Stimulated activated CD4-positive, alpha-beta T cell treated with anti-CD3 and anti-CD28 coated beads, Interleukin-12 subunit alpha, Interleukin-12 subunit beta, amount 100 ng/mL, for 48 hours (primary cell): Measurements from ENCODE around the gene ACOXL.
"Not testable (repeated sequence)": the region's sequence is repeated elsewhere in the genome, so short reads cannot be mapped to it uniquely, and the experiment has no call there.

Experiments used
- DNase-seq, 3 donors: peaks; one replicate each; pipeline ENCODE4 v3.0.0-alpha.2; 2020; ENCODE audit warnings: low read depth in 2 of 3, low spot score in 1 of 3

The ACOXL gene

DNA sequence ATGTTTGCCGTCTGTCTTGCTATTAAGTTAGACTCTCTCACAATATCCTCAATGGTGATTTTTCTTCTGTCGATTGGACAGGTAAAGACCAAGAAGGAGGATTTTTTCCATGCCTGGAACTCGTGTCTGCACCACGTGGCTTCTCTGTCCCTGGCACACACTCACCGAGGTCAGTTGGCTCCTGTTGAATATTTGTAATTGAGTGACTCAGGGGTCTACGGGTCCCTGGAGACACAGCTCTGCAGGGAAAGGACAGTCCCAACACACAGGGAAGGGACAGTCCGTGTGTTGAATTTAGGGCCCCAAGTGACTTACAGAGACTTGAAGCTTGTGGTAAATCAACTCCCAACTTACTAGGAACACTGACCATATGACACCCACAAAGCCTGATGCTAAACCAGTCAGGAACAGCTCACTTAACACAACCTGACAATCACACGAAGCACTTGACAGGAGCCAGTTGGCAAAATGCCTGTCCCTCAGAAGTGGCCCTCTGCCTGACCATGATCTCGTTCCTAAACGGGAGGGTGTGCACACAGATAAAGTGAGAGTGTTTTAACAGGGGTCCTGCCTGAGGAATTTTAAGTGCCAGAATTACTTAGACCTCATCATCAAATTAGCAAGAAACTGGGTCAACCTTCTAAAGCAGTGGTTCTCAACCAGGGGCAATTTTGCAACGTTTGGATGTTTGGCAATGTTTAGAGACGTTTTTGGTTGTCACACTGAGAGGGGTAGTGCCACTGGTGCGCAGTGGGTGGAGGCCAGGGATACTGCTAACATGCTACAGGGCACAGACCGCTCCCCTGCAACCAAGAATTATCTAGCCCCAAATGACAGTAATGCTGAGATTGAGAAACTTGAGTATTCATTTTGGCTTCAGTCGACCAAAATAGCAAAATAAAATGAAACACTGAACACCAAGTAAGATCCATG is 299.4 kb downstream of the ACOXL start:
- no peak for DNase-seq

DNA sequence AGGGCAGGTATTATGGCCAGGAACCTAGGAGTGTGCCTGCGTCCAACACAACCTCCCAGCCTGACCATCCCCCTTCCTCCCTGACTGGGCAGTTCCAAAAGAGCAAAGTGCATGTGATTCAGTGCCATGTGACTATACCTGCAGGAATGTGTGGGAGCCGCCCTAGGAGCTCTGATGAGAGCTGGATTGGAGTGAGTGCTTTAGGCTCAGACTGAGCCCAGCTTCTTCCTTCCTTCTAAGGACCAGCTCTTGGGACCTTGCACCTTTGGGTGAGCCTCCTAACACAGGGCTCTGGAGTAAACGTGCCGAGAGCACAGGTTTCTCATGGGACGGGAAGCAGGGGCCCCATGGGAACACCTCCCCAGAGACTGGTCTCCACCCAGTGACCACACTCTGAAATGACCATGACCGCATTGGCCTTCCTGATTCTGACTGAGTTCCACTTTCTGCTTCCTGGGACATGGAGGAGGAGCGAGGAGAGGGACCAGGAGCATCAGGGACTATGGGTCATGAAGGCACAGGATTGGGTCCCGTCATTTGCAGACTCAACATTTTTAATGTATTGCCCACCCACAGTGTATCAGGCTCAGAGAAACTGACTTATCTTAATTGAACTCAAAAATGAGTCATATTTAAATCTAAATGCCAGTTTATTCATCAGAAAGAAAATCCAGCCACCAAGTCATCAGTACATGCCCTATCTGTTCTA is 300.5 kb downstream of the ACOXL start:
- DNase-seq = no peak

DNA sequence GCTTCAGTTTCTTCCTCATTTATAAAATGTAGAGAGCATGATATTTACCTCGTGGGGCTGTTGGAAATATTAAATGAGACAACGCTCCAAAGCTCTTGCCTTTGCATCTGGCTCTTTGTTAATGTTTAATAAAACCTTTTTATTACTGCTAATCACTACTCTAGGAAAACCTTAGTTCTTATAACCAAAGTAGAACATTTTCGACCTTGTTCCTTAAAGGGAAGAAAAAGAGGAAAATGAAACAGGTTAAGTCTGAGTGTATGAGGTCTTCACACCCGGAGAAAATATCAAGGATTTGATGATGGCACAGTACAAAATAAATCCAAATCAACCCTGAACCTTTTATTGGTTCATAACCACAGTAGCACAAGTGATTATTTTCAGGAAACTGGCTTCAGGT is 301.8 kb downstream of the ACOXL start:
- DNase-seq = no peak

DNA sequence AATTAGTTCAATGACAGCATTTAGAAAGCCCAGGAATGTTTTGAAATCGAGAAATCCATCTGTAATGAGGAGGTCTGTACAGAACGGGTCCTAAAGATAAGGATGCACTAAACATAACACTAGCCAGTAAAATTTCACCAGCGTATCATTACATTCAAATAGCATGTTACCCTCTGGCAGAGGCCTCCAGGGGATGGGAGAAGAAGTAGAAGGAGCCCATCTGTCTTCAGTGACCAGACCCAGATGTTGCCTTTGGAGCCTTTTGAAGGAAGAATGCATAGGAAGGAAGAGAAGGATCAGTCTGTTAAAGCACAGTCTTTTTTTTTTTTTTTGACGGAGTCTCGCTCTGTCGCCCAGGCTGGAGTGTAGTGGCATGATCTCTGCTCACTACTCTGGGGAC is 302.2 kb downstream of the ACOXL start:
- no peak for DNase-seq

DNA sequence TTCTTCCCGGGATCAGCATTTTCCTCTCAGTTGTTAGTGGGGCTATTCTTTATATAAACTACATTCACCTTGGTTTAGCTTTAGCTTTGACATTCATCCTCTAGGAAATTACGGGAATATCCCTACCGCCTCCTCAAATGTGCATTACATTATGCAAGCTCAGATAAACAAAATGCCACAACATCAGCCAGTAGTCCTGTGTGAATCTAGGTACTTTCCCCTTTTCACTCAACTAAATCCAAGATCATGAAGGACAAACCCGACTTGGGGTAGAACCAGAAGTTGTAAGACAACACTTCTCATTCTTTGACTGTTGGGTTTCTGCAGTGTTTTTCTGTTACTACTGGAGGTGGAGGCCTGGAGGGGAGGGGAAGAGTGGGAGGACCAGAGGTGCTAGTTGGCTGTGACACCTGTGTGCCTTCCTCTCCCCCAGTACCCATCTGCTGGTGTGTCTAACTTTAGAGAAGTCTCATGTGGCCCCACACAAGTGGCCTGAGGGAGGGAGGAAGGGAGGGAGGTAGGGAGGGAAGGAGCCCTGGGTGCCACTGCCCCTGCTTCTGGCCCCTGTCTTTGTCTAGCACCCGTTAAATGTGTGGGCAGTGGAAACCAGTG is 303.6 kb downstream of the ACOXL start:
- DNase-seq = no peak

DNA sequence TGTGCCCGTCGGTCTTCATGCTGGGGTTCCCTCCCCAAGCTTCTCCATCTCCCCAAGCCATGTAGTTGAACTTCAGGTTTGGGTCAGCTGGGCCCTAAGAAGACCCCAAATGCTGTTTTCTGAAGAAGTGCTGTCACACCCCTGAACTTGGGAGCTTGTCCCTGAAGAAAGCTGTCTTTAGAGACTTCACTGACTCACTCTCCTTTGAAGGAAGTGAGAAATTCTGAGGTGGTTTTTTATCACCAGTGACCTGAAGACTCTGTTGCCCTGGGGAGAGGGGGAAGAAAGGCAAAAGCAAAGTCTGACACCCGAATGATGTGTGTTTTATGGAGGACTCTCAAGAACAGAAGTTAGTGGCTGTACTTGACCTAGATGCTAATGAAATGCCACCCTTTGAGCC is 304.8 kb downstream of the ACOXL start:
- DNase-seq = no peak

DNA sequence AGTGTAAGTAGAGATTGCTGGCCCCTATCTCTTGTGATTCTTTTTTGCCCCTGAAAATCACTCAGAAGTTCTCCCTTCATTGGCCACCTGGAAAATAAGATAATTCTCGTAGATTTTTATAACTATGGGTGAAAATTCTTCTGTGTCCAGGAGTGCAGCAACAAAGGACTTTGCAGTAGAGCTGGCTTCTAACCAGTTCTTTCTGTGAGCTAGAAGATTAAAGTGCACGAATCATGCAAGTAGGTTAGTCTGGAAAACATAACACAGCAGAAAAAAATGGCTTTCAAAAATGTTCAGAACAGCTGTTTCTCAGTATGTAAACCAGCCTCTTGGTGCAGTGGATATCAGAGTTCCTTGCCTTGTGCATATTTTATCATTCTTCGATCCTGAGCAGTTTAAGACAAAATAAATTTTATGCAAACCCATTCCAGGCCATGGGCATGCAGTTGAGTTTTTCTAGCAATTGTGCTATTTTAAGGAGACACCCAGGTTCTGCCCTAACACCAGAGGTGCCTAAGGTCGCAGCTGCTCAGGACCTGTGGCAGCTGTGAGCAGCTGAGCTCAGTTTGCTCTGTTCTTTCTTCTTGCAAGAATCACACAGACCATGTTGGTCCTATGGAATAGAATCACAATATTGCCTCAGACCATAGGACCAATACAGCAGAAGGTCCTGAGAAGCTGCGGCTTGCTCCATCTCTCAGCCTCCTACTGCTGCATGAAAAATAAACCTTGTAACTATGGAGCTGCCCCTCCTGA is 307.4 kb downstream of the ACOXL start:
- no peak for DNase-seq

DNA sequence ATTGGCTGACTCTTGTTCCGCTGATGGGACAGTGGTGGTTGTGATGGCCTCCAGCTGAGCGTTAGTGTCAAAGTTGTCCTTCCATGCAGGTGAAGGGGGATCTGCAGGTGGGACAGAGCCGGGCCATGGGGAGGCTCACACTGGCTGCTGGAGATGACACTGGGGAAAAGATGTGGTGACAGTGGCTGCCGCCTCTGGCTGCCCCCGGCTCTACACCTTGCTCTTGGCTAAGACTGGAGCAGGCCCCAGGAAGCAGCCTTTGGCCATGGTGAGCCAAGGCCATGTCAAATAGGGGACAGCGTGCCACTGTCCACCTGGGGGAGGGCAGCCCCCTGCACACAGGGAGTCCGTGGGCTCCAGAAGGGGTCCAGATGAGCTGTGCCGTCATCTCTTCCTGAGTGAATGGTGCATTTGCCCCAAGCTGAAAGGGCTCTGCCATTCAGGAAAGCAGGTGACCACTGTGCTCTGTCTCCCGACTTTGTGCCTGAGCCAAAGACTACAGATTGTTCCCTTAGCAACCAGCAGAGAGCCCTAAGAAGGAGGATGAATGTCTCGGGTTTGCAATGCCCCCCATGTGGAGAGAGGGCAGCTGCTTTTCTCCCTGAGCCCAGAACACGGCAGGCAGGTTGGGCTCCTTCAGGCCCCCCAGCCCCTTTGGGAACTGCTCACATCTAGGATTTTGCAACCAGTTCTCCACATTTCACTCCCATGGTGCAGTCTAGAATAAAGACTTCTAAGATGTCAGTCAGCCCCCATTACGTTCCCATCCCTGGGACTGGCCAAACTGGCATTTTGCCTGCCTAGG is 309.2 kb downstream of the ACOXL start:
- no peak for DNase-seq

DNA sequence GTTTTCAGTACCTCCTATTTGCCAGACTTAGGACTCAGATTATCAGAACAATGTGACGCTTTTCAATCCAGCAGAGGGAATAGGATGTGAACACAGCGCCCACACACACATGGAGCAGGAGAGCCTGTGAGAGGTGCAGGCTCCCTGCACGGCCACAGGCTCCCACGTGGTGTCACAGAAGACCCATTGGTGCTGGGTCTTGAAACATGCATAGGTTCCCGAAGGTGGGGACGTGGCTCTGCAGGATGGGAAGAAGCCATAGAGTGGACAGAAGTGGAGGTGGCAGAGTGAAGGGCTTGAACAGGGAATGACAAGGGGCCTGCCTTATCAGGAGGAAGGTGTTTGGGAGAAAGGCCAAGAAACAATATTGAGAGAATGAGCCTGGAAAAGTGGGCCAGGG is 309.9 kb downstream of the ACOXL start:
- DNase-seq = no peak

DNA sequence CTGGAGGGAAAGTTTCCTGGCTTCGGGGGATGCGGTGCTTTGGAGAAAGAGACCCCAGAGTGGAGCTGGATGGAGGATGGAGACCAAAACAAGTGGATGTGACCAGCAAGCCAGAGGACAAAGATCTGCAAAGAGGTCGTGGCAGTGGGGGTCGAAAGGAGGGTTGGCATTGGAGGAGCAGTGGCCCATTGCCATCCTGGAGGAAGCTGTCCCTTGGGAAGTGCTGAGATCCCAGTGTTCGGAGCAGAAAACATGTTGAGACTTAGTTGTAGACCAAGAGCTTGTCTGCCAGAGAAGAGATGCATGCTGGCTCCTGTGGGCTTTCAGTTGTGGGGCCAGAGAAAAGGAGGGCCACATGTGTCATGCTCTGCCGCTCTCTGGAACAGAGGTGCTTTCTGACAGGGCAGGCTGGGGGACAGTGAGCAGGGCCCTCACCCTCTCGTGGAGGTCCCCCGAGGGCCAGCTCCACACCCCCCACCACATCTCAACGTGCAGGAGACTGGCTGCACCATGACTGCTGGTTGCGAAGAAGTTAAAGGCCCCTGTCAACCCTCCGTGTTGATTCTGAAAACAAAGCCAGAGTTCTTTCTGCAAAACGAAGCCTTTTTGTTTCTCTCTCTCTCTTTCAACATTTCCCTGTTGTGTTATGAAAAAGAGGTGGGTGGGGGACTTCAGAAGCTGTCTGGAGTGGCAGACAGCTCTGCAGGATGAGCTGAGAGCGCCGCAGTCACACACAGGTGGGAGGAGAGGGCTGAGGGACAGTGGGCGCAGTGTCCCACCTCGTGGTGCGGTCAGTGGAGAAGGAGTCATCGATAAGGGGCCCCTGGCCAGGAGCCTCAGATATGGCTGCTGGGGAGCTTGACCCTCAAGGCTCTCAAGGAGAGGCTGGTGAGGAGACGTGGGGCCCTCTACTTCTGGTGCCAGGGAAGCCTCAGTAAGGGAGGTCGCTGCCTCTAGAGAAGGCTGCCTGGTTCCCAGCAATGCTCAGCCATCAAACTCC is 310.7 kb downstream of the ACOXL start:
- no peak for DNase-seq

DNA sequence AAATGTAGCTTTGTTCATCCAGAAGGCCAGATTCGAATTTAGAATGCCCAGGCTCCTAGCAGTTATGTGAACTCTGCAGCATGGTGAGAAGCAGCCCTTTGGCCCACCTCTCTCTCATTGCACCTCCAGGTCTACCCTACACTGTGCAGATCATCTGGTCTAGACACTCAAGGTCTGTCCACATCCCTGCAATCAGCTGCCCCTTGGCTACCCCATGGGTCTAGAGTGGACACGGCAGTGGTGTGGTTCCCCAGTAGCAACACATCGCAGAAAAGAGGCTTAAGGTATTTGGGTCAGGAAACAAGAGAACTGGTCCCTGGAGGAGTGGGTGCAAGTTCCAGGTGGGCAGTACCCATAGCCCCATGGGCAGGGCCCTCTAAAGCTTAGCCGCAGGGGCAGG is 311.7 kb downstream of the ACOXL start:
- DNase-seq = no peak

DNA sequence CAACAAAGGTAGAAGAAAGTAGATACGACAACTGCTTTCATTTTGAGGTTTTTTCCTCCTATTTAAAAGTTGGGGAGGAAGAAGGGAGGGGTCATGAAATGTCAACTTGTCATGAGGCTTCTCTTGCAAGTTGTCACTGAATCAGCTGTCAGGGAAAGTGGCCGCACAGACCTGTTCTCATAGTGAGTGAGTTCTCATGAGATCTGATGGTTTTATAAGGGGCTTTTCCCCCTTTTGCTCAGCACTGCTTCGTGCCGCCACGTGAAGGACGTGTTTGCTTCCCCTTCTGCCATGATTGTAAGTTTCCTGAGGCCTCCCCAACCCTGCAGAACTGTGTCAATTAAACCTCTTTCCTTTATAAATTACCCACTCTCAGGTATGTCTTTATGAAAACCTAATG is 312.9 kb downstream of the ACOXL start:
- DNase-seq = not testable (repeated sequence)

DNA sequence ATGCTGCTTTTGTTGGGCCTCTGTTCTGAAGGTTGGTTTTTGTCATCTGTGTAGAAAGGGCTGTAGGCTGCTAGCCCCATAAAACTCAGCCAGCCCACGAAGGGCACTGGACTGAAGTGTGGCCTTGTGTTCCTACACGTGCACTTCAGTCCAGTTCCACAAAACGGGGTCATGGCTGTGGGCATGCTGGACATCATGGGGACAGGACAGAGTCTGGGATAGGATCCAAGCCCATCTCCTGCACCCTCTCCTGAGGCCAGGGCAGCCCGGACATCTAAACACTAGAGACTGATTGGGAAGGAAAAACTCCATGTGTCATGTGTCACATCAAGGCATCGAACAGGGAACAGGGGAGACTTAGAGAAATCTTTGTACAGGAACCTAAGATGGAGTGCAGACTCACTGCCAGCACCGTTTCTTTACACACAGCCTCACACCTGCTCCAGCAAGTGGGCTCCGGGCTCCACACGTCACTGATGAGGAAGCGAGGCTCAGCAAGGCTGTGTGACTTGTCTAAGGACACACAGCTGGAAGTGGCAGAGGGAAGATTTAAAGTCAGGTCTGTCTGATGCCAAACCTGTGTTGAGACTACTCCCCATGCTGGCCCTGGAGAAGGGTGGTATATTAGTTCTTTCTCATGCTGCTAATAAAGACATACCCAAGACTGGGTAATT is 313.5 kb downstream of the ACOXL start:
- no peak for DNase-seq

DNA sequence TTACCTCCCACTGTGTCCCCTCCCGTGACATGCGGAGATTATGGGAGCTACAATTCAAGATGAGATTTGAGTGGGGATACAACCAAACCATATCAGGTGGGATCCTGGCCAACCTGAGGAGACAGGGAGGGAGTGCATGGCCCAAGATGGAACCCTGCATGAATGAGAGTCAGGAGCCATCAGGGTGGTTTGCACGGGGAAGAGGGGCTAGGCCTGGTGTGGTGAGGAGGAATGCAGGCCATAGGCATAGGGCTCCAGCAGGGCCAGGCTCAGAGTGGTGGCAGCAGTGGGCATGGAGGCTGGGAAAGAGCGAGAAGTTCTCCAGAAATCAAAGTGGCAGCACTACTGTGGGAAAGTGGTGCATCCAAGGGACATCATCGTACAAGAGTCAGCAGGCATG is 314.3 kb downstream of the ACOXL start:
- no peak for DNase-seq

DNA sequence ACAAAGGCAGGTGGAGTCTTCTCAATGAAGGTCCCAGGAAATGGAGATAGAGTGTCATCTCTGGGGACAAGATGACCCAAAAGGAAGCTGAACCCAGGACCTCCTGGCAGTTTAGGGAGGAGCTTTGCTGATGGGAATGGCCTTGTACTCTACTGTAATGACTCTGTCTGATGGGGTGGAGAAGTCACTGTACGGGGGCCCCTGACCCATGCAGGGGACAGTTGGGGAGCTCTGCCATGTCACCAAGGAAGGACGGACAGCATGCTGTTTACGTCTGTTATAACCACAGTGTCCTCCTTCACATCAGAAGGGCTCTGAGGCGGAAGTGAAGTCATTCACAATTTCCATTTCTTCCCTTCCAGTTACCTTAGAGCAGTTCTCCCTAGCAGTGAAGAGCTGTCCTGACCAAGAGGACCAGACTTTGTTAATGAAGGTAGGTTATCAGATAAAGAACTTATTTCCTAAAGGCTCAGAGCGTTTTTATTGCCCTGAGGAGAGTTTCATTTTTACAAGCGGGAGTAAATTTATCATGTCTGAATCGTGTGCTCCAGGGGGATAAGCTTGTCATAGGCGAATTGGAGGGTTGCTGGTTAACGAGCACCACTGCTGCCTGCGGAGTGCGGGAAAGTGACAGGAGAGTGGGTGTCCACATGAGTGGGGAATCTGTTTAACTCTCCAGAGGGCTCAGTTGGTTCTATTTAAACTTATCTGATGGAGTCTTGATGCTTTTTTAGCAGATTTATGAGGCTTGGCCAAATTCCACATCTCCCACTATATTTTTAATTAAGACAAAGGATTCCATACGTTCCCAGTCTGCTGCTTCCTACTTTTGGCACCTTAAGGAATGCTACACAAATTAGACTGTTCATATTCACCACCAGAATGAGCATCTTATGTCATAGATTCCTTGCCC is 316.7 kb downstream of the ACOXL start:
- no peak for DNase-seq

DNA sequence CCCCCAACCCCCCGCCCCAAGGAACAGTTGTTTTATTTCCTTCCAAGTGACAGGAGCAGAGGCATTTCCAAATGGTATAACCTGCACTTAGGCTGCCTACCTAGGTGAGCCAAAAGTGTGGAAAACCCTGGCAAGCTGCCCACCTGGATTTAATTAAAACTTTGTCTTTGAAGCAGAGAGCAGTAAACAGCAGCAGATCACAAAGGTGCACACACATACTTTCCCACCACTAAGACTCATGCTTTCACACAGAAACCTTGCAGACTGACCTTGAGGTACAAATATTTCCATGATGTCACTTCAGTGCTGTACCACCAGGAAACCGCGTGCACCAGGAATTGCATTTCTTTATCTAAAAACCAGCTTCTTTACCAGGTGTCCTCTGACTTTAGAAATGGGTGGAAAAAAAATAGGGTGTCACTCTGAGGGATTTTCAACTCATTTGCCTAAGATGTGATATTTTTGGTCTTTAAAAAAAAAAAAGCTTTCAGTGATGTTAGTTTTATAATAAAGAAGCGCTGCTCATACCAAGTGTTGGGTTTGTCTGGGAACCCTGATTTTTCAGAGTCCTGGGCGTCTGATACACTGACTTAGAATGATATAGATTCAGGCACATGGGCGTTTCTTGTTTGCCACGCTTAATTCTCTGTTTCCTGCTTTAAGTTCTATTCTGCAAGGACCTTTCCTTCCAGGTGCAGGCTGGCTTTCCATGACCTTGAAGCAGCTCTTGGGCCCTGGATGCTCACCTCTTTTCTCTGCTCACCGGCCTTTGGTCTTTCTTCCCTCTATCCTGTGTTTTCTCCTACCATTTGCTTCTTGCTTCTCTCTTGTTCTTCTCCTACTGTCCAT is 317.6 kb downstream of the ACOXL start:
- DNase-seq = no peak
